ENCODE measurements around the gene CALY. TPM values are rescaled to one million over a fixed set of nuclear protein-coding genes. Genes with fewer than 3 reads are reported as not detected.

Gene CALY
- total RNA-seq, 1 experiment from 2014 or later = 1.9 TPM

DNA sequence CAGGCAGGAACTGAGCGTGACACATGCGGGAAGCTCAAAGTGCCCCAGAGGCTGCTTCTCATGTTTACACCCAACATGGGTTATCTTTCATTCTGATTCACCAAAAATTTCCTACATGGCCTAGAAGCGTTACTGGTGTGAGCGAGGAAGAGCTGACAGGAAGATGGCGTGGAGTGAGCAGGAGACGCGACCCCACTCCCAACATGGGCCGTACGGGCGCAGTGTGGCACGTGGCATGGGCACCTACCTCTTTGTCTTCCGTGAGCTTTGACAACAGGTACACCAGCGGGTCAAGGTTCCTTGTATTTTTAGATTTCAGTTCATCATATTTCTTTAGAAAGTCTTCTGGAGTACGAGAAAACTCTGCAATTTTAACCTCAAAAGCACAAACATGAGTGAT is 37.0 kb downstream of the CALY start:
- CTCF ChIA-PET = no interaction called here
- DNase-seq (ENCODE audit: low read depth, low spot score) = no peak
- in situ Hi-C loops (cut with HindIII; ENCODE audit: low pct_unique_long_range_greater_than_20kb, low sequenced_read_pairs) = no loop called here
- H3K9me3 ChIP-seq (ENCODE audit: control insufficient read depth, insufficient read depth, low read depth, low read length) = no peaks in the 10 kb centered on the region
- no peaks in the 10 kb centered on the region for H3K4me1 ChIP-seq (ENCODE audit: control insufficient read depth, insufficient read depth, low read length)
- H3K27ac ChIP-seq (ENCODE audit: low read length) = no peak overlapping the region
- no peaks in the 10 kb centered on the region for H3K27me3 ChIP-seq (ENCODE audit: control insufficient read depth, insufficient read depth, low read length)
- no peak for ATAC-seq
- POLR2A ChIA-PET = no interaction called here
- H3K36me3 ChIP-seq (ENCODE audit: control insufficient read depth, insufficient read depth, low read length) = peaks cover 4% of the 10 kb centered on the region; the same call in 1 of the 2 replicates
- TF ChIP-seq POLR2AphosphoS5 (IDR thresholded peaks at IDR 0.05; ENCODE audit: low read depth, low read length) = no peak
- no peak for TF ChIP-seq REST (IDR thresholded peaks at IDR 0.05; ENCODE audit: insufficient read depth in 1 of 2, low read depth in 2 of 2, low read length in 1 of 2)
- TF ChIP-seq, protein P1, sequence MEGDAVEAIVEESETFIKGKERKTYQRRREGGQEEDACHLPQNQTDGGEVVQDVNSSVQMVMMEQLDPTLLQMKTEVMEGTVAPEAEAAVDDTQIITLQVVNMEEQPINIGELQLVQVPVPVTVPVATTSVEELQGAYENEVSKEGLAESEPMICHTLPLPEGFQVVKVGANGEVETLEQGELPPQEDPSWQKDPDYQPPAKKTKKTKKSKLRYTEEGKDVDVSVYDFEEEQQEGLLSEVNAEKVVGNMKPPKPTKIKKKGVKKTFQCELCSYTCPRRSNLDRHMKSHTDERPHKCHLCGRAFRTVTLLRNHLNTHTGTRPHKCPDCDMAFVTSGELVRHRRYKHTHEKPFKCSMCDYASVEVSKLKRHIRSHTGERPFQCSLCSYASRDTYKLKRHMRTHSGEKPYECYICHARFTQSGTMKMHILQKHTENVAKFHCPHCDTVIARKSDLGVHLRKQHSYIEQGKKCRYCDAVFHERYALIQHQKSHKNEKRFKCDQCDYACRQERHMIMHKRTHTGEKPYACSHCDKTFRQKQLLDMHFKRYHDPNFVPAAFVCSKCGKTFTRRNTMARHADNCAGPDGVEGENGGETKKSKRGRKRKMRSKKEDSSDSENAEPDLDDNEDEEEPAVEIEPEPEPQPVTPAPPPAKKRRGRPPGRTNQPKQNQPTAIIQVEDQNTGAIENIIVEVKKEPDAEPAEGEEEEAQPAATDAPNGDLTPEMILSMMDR (IDR thresholded peaks at IDR 0.05) = no peak
- no peak for TF ChIP-seq SIN3A (IDR thresholded peaks at IDR 0.05; ENCODE audit: borderline replicate concordance, insufficient read depth, low read depth, low read length)
- TF ChIP-seq TCF7L2 (IDR thresholded peaks at IDR 0.05; ENCODE audit: low read depth, low read length) = no peak
- intact Hi-C loops (cut with micrococcal nuclease; ENCODE audit: unreplicated experiment) = no loop called here
- BruUV-seq (replicated peaks) = no TSS peak
- H3K4me3 ChIP-seq (ENCODE audit: low read depth in 2 of 2, low read length in 2 of 2) = no peak overlapping the region

DNA sequence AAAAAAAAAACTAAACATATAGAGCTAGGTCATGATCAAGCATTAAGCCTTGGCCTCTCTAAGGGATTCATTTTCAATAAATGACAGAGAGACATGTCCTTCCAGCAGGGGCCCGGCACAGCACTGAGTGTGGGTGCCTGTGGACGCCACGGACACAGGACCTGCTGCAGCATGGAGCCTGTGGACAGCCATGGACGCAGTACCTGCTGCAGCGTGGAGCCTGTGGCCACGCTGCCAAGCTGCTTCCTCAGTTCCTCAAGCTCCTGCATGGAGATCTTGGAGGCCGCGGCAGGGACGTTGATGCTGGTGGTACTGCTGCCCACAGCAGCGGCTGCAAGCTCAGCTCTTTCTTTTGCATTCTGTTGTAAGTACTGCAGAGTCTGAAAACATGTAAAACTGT is 37.5 kb downstream of the CALY start:
- Histone ChIP-seq H3K4me1 (ENCODE audit: control insufficient read depth, insufficient read depth, low read length) (no peaks in the 10 kb centered on the region), H3K9me3 (ENCODE audit: control insufficient read depth, insufficient read depth, low read depth, low read length) (no peaks in the 10 kb centered on the region), H3K27me3 (ENCODE audit: control insufficient read depth, insufficient read depth, low read length) (no peaks in the 10 kb centered on the region), H3K36me3 (ENCODE audit: control insufficient read depth, insufficient read depth, low read length) (peaks cover 7% of the 10 kb centered on the region; the same call in 1 of the 2 replicates), H3K4me3 (ENCODE audit: low read depth in 2 of 2, low read length in 2 of 2) (no peak overlapping the region), H3K27ac (ENCODE audit: low read length) (no peak overlapping the region)
- intact Hi-C loops (cut with micrococcal nuclease; ENCODE audit: unreplicated experiment) (no loop called here), in situ Hi-C loops (cut with HindIII; ENCODE audit: low pct_unique_long_range_greater_than_20kb, low sequenced_read_pairs) (no loop called here)
- ATAC-seq = no peak
- POLR2A ChIA-PET = no interaction called here
- no peak for TF ChIP-seq POLR2AphosphoS5 (IDR thresholded peaks at IDR 0.05; ENCODE audit: low read depth, low read length)
- TF ChIP-seq SIN3A (IDR thresholded peaks at IDR 0.05; ENCODE audit: borderline replicate concordance, insufficient read depth, low read depth, low read length) = no peak
- no peak for TF ChIP-seq TCF7L2 (IDR thresholded peaks at IDR 0.05; ENCODE audit: low read depth, low read length)
- TF ChIP-seq REST (IDR thresholded peaks at IDR 0.05; ENCODE audit: insufficient read depth in 1 of 2, low read depth in 2 of 2, low read length in 1 of 2) = no peak
- TF ChIP-seq, protein P1 (IDR thresholded peaks at IDR 0.05) = no peak
- CTCF ChIA-PET = interaction anchor here (0.7 kb wide), 1 partner anchor 42 kb away, joined by 4 read pairs; no protein-coding TSS in a partner anchor
- DNase-seq (ENCODE audit: low read depth, low spot score) = no peak
- BruUV-seq (replicated peaks) = no TSS peak
